HFFc6 (cell line): ENCODE results near the gene ABHD15. TPM values are rescaled to one million over a fixed set of nuclear protein-coding genes. Genes with fewer than 3 reads are reported as not detected.

Experiments
- DNase-seq: peaks from one replicate; pipeline ENCODE4 v3.0.0-alpha.2; 2018
- H3K27ac Mint-ChIP-seq: 2 replicates; pipeline ENCODE4 v1.8.0; 2020; ENCODE audit warnings: mild to moderate bottlenecking, mixed read lengths
- H3K27me3 Mint-ChIP-seq: 2 replicates; pipeline ENCODE4 v1.8.0; 2021; ENCODE audit warnings: mild to moderate bottlenecking, moderate library complexity, mixed read lengths; ENCODE audit not compliant: insufficient read depth
- H3K36me3 Mint-ChIP-seq: 2 replicates; pipeline ENCODE4 v1.8.0; 2021; ENCODE audit warnings: low read depth, mixed read lengths
- H3K4me1 Mint-ChIP-seq: 2 replicates; pipeline ENCODE4 v1.8.0; 2020; ENCODE audit warnings: low read depth, mixed read lengths
- H3K4me3 Mint-ChIP-seq: 2 replicates; pipeline ENCODE4 v1.8.0; 2020; ENCODE audit warnings: mild to moderate bottlenecking, moderate library complexity, mixed read lengths
- H3K9me3 Mint-ChIP-seq: 2 replicates; pipeline ENCODE4 v1.8.0; 2020; ENCODE audit warnings: mild to moderate bottlenecking, mixed read lengths
- total RNA-seq, 6 experiments: library from RNA; stranded (reverse); fragmentation: NEBNext Ultra II Directional; extraction: Animal tissue kit (Norgen Biotek cat#: 25700); gene quantifications; 2 replicates in 1 of 6; 3 replicates in 5 of 6; pipeline ENCODE4 v1.2.3, GENCODE V29; 2021
- TF ChIP-seq, protein P1 (sequence below): fragments of 200-600 bp; sonication (generic); IDR thresholded peaks from 2 replicates; pipeline ENCODE4 v1.5.0; 2021; ENCODE audit warnings: antibody characterized with exemption, mild to moderate bottlenecking

ABHD15 gene
- total RNA-seq, 6 experiments from 2014 or later = 6.4 to 9.8 (median 7.0) TPM

DNA sequence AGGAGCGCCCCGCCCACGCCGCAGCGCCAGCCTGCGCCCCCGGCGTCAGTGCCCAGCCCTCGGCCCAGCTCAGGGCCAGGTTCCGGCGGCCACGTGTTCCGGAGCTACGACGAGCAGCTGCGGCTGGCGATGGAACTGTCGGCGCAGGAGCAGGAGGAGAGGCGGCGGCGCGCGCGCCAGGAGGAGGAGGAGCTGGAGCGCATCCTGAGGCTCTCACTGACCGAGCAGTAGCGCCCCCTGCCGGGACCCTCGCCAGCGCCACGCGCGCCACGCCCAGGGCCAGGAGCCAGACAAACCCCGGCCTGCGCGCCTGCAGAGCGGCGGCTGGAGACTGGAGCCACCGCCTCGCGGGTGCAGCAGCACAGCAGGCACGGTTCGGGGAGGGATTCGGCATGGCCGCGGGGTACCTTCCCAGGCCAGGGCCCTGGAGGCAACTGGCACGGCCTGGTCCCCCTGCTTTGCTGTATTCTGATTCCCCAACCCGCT, 46.6 kb upstream of the ABHD15 start:
- no peak for DNase-seq
- H3K4me1 Mint-ChIP-seq = peaks cover 25% of the 10 kb centered on the region
- H3K36me3 Mint-ChIP-seq = no peaks in the 10 kb centered on the region
- no peak overlapping the region; the same call in 1 of the 2 replicates for H3K4me3 Mint-ChIP-seq
- TF ChIP-seq, protein P1, sequence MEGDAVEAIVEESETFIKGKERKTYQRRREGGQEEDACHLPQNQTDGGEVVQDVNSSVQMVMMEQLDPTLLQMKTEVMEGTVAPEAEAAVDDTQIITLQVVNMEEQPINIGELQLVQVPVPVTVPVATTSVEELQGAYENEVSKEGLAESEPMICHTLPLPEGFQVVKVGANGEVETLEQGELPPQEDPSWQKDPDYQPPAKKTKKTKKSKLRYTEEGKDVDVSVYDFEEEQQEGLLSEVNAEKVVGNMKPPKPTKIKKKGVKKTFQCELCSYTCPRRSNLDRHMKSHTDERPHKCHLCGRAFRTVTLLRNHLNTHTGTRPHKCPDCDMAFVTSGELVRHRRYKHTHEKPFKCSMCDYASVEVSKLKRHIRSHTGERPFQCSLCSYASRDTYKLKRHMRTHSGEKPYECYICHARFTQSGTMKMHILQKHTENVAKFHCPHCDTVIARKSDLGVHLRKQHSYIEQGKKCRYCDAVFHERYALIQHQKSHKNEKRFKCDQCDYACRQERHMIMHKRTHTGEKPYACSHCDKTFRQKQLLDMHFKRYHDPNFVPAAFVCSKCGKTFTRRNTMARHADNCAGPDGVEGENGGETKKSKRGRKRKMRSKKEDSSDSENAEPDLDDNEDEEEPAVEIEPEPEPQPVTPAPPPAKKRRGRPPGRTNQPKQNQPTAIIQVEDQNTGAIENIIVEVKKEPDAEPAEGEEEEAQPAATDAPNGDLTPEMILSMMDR = peak; percentile 81
- peaks cover 2% of the 10 kb centered on the region; the same call in 1 of the 2 replicates for H3K27me3 Mint-ChIP-seq
- no peak overlapping the region for H3K27ac Mint-ChIP-seq
- no peaks in the 10 kb centered on the region for H3K9me3 Mint-ChIP-seq

DNA sequence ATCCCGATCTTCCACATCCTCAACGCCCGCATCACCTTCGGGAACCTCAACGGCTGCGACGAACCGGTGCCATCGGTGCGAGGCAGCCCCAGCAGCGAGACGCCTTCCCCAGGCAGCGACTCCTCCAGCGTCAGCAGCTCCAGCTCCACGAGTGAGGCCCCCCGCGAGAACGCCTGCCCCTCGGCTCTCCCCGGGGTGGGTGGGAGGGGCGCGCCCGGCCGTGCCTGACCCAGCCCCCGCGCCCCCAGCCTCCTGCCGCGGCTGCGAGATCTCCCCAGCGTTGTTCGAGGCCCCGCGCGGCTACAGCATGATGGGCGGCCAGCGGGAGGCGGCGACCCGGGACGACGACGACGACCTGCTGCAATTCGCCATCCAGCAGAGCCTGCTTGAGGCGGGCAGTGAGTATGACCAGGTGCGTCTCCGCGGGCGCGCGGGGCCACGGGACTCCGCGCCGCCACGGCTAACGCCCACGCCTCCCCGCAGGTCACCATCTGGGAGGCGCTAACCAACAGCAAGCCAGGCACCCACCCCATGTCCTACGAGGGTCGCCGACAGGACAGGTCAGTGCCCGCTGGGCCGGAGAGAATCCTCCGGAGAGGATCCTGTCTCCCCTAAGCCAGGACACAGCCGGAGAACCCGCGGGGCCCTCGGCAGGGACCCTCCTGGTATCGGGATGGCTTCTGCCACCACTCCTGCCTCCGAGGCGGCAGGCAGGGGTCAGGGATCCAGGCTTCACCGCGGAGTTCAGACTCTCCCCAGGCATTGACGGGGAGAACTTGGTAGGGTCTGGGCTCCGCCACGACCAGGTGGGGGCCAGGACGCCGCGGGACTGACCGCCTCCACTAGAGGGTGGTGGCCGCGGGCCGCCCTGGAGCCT, 45.8 kb upstream of the ABHD15 start:
- Mint-ChIP-seq H3K4me3 (no peak overlapping the region), H3K4me1 (peaks cover 25% of the 10 kb centered on the region), H3K36me3 (no peaks in the 10 kb centered on the region), H3K27ac (no peak overlapping the region), H3K9me3 (no peaks in the 10 kb centered on the region), H3K27me3 (peaks cover 5% of the 10 kb centered on the region; the same call in 1 of the 2 replicates)
- DNase-seq = no peak
- TF ChIP-seq, protein P1 = no peak

DNA sequence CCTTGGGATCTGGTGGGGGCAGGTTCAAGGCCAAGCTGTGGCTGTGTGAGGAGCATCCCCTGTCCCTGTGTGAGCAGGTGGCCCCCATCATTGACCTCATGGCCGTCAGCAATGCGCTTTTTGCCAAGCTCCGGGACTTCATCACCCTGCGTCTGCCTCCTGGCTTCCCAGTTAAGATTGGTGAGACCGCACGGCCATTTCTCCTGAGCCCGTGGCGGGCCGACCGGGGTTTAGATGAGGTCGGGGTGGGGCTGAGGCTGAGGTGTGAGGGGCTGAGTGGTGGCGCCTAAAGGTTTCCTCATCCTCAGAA, 45.2 kb upstream of the ABHD15 start:
- peaks cover 19% of the 10 kb centered on the region for H3K4me1 Mint-ChIP-seq
- no peaks in the 10 kb centered on the region for H3K36me3 Mint-ChIP-seq
- TF ChIP-seq, protein P1 = no peak
- no peak overlapping the region for H3K27ac Mint-ChIP-seq
- no peak for DNase-seq
- no peaks in the 10 kb centered on the region for H3K9me3 Mint-ChIP-seq
- H3K4me3 Mint-ChIP-seq = no peak overlapping the region
- H3K27me3 Mint-ChIP-seq = peaks cover 6% of the 10 kb centered on the region; the same call in 1 of the 2 replicates

DNA sequence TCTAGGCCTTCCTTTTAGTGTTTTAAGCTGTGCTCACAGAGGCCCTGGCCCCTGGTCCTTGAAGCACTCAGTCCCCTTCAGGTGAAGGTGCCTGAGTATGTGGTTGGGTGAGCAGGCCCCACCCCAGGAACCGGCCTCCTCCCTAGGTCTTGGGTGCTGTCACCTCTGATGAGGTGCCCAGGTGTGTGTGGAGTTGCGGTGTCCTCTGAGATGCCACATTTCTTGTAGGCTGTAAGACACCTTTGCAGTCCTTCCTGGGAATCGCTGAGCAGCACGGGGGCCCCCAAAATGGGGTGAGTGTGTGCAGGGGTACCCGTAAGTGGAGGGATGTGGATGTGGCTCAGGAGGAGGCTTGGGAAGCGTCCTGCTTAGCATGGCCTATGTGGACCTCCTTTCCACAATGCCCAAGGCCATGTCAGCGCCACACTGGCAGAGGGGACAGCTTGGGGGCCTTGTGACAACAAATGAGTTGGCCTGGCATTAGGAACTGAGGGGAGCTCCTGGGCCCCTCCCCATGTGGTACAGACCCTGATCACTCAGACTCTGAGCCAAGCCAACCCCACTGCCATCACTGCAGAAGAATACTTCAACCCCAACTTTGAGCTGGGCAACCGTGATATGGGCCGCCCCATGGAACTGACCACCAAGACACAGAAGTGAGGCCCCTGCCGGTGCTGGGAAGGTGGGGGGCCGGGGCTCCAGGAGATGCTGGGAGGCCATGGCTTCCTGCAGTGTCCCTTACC, 44.7 kb upstream of the ABHD15 start:
- peaks cover 15% of the 10 kb centered on the region for H3K4me1 Mint-ChIP-seq
- peaks cover 7% of the 10 kb centered on the region; the same call in 1 of the 2 replicates for H3K27me3 Mint-ChIP-seq
- no peak for DNase-seq
- no peaks in the 10 kb centered on the region for H3K9me3 Mint-ChIP-seq
- TF ChIP-seq, protein P1 = no peak
- no peaks in the 10 kb centered on the region for H3K36me3 Mint-ChIP-seq
- no peak overlapping the region for H3K27ac Mint-ChIP-seq
- no peak overlapping the region for H3K4me3 Mint-ChIP-seq

DNA sequence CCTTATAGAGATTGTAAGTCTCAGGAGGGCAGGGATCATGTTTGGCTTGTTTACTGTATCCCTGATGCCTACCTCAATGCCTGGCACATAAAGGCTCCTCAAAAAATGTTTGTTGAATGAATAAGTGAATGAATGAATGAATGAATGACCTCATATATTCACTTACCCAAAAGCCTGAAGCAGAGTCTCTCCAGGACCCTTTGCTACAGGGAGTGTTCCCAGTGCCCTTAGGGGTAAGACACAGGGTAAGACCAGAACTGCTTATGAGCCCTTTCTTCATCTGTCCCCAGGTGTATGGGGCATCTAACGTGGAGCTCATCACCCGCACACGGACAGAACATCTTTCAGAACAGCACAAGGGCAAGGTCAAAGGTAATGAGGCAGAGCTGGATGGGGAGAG, 43.6 kb upstream of the ABHD15 start:
- DNase-seq = no peak
- no peak overlapping the region for H3K27ac Mint-ChIP-seq
- no peak overlapping the region for H3K4me3 Mint-ChIP-seq
- no peaks in the 10 kb centered on the region for H3K36me3 Mint-ChIP-seq
- TF ChIP-seq, protein P1 = no peak
- peaks cover 9% of the 10 kb centered on the region for H3K4me1 Mint-ChIP-seq
- peaks cover 5% of the 10 kb centered on the region; the same call in 1 of the 2 replicates for H3K27me3 Mint-ChIP-seq
- H3K9me3 Mint-ChIP-seq = no peaks in the 10 kb centered on the region
